HepG2 (cell line): ENCODE results near the gene MCF2L. TPM values are rescaled to one million over a fixed set of nuclear protein-coding genes. Genes with fewer than 3 reads are reported as not detected.

Experiments
- ASH2L ChIP-seq: fragments of 300-600, 200-600 bp; sonication (generic); IDR thresholded peaks from 2 replicates; pipeline ENCODE4 v1.7.0; 2017; ENCODE audit warnings: low read depth, mild to moderate bottlenecking, moderate library complexity, mixed read lengths, low read length; ENCODE audit not compliant: insufficient read length
- FOXM1 ChIP-seq: sonication (generic); formaldehyde crosslinking; IDR thresholded peaks from 2 replicates; pipeline ENCODE4 v1.5.0; 2020; ENCODE audit warnings: missing genetic modification reagents
- KDM5B ChIP-seq: sonication (generic); formaldehyde crosslinking; IDR thresholded peaks from 2 replicates; pipeline ENCODE4 v1.4.0; 2020; ENCODE audit warnings: missing genetic modification reagents, mild to moderate bottlenecking, borderline replicate concordance
- NR2F1 ChIP-seq, 2 experiments: fragments of 450-650 bp in 1 of 2; formaldehyde crosslinking in 1 of 2; IDR thresholded peaks; 2 replicates each; pipeline versions ENCODE4 v1.5.0 to v1.6.1; 2016 to 2020; ENCODE audit warnings: mild to moderate bottlenecking in 1 of 2, missing compliant biosample characterization in 1 of 2, missing genetic modification reagents in 1 of 2, moderate library complexity in 1 of 2
- PRDM4 ChIP-seq: sonication (generic); formaldehyde crosslinking; IDR thresholded peaks from 2 replicates; pipeline ENCODE4 v1.9.0; 2021; ENCODE audit warnings: missing genetic modification reagents, borderline replicate concordance
- REPIN1 ChIP-seq: sonication (generic); formaldehyde crosslinking; IDR thresholded peaks from 2 replicates; pipeline ENCODE4 v1.8.0; 2022; ENCODE audit warnings: missing genetic modification reagents, low read depth, mild to moderate bottlenecking, borderline replicate concordance
- SAP130 ChIP-seq: IDR thresholded peaks from 2 replicates; pipeline ENCODE4 v1.6.1; 2016; ENCODE audit warnings: low read depth
- SKIL ChIP-seq: sonication (generic); formaldehyde crosslinking; IDR thresholded peaks from 2 replicates; pipeline ENCODE4 v1.8.0; 2022; ENCODE audit warnings: missing genetic modification reagents, mild to moderate bottlenecking, moderate library complexity, borderline replicate concordance
- ZC3H4 ChIP-seq: sonication (generic); formaldehyde crosslinking; IDR thresholded peaks from 2 replicates; pipeline ENCODE4 v1.4.0; 2020; ENCODE audit warnings: missing genetic modification reagents, borderline replicate concordance
- ZFP82 ChIP-seq: sonication (generic); formaldehyde crosslinking; IDR thresholded peaks from 2 replicates; pipeline ENCODE4 v1.5.1; 2020; ENCODE audit warnings: mild to moderate bottlenecking, missing genetic modification reagents, borderline replicate concordance
- ZNF580 ChIP-seq: IDR thresholded peaks from 2 replicates; pipeline ENCODE4 v1.6.1; 2016; ENCODE audit warnings: low read depth, borderline replicate concordance
- polyA plus RNA-seq, 8 experiments: library from polyadenylated mRNA; depleted of rRNA in 3 of 8; stranded (reverse) in 7 of 8; unstranded in 1 of 8; fragments of >200 nt; fragmentation: Illumina TruSeq in 4 of 8; extraction: Trizol in 4 of 8; gene quantifications; 2 replicates each; pipeline versions ENCODE4 v1.2.1 to v1.2.3, GENCODE V29; 2011 to 2016; ENCODE audit warnings: low read depth in 4 of 8, missing spikeins in 1 of 8, mixed read lengths in 1 of 8; ENCODE audit not compliant: insufficient read depth in 1 of 8
- total RNA-seq, 5 experiments: library from RNA; depleted of rRNA; stranded (reverse); fragments of >200 nt; fragmentation: Illumina TruSeq; extraction: Trizol; gene quantifications; 2 replicates each; pipeline ENCODE4 v1.2.3, GENCODE V29; 2016; ENCODE audit warnings: low read depth in 1 of 5
- TF ChIP-seq, protein P1 (sequence below): sonication (generic); formaldehyde crosslinking; IDR thresholded peaks from 2 replicates; pipeline ENCODE4 v1.5.1; 2020; ENCODE audit warnings: mild to moderate bottlenecking, moderate library complexity, missing genetic modification reagents
- TF ChIP-seq, protein P2 (sequence below): sonication (generic); formaldehyde crosslinking; conservative IDR thresholded peaks from 2 replicates; pipeline ENCODE4 v1.4.0; 2020; ENCODE audit warnings: mild to moderate bottlenecking, missing genetic modification reagents, moderate library complexity
- TF ChIP-seq, protein P3 (sequence below): sonication (generic); formaldehyde crosslinking; IDR thresholded peaks from 2 replicates; pipeline ENCODE4 v1.8.0; 2022; ENCODE audit warnings: low read depth, missing genetic modification reagents
- TF ChIP-seq, protein P4 (sequence below): IDR thresholded peaks from 2 replicates; pipeline ENCODE4 v1.6.1; 2012; ENCODE audit warnings: inconsistent platforms

Gene MCF2L
- total and polyA plus RNA-seq, 2 of the 13 experiments (the other 11 are each of a cell fraction or from before 2014, with no cell fraction given): 19.4 to 28.4 TPM

- TF ChIP-seq, protein P1, sequence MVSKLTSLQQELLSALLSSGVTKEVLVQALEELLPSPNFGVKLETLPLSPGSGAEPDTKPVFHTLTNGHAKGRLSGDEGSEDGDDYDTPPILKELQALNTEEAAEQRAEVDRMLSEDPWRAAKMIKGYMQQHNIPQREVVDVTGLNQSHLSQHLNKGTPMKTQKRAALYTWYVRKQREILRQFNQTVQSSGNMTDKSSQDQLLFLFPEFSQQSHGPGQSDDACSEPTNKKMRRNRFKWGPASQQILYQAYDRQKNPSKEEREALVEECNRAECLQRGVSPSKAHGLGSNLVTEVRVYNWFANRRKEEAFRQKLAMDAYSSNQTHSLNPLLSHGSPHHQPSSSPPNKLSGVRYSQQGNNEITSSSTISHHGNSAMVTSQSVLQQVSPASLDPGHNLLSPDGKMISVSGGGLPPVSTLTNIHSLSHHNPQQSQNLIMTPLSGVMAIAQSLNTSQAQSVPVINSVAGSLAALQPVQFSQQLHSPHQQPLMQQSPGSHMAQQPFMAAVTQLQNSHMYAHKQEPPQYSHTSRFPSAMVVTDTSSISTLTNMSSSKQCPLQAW: peak; percentile 76
- TF ChIP-seq FOXM1 (CRISPR knock-in tag): no peak
- no peak for TF ChIP-seq ZC3H4
- TF ChIP-seq, protein P2, sequence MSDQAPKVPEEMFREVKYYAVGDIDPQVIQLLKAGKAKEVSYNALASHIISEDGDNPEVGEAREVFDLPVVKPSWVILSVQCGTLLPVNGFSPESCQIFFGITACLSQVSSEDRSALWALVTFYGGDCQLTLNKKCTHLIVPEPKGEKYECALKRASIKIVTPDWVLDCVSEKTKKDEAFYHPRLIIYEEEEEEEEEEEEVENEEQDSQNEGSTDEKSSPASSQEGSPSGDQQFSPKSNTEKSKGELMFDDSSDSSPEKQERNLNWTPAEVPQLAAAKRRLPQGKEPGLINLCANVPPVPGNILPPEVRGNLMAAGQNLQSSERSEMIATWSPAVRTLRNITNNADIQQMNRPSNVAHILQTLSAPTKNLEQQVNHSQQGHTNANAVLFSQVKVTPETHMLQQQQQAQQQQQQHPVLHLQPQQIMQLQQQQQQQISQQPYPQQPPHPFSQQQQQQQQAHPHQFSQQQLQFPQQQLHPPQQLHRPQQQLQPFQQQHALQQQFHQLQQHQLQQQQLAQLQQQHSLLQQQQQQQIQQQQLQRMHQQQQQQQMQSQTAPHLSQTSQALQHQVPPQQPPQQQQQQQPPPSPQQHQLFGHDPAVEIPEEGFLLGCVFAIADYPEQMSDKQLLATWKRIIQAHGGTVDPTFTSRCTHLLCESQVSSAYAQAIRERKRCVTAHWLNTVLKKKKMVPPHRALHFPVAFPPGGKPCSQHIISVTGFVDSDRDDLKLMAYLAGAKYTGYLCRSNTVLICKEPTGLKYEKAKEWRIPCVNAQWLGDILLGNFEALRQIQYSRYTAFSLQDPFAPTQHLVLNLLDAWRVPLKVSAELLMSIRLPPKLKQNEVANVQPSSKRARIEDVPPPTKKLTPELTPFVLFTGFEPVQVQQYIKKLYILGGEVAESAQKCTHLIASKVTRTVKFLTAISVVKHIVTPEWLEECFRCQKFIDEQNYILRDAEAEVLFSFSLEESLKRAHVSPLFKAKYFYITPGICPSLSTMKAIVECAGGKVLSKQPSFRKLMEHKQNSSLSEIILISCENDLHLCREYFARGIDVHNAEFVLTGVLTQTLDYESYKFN: peak; percentile 70
- TF ChIP-seq, protein P3, sequence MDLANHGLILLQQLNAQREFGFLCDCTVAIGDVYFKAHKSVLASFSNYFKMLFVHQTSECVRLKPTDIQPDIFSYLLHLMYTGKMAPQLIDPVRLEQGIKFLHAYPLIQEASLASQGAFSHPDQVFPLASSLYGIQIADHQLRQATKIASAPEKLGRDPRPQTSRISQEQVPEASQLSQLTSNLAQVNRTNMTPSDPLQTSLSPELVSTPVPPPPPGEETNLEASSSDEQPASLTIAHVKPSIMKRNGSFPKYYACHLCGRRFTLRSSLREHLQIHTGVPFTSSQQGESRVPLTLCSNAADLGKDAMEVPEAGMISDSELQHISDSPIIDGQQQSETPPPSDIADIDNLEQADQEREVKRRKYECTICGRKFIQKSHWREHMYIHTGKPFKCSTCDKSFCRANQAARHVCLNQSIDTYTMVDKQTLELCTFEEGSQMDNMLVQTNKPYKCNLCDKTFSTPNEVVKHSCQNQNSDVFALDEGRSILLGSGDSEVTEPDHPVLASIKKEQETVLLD (CRISPR knock-in tag): no peak
- 0 out of 4 replicates have a peak, but pooled peaks of 1 of the 2 experiments have one; percentile 10 for TF ChIP-seq NR2F1 (CRISPR knock-in tag; IDR thresholded peaks at IDR 0.05)
- peak; percentile 50; the same call in 1 of the 2 replicates for TF ChIP-seq SAP130
- no peak for TF ChIP-seq ZFP82
- TF ChIP-seq, protein P4, sequence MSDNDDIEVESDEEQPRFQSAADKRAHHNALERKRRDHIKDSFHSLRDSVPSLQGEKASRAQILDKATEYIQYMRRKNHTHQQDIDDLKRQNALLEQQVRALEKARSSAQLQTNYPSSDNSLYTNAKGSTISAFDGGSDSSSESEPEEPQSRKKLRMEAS: peak; percentile 67; the same call in 1 of the 2 replicates
- TF ChIP-seq KDM5B (CRISPR knock-in tag): peak; percentile 30; the same call in 1 of the 2 replicates
- no peak for TF ChIP-seq ZNF580 (CRISPR knock-in tag)
- peak; percentile 31; the same call in 1 of the 2 replicates for TF ChIP-seq REPIN1
- TF ChIP-seq PRDM4 (CRISPR knock-in tag): no peak
- peak; percentile 78 for TF ChIP-seq SKIL (CRISPR knock-in tag)
- no peak for TF ChIP-seq ASH2L
Measured at GRCh38 chr13:113023694-113024430, 54.8 kb downstream of the MCF2L start (continued).
